ENCODE results near the gene HEXD.
"Not testable (repeated sequence)": the region's sequence is repeated elsewhere in the genome, so short reads cannot be mapped to it uniquely, and the experiment has no call there.

Gene HEXD

GRCh38 chr17:82408288-82408937, 9.7 kb upstream of the HEXD start:
- Histone ChIP-seq H3K4me3 (no peak overlapping the region), H3K27ac (no peak overlapping the region)
- no peak for TF ChIP-seq CTCF (IDR thresholded peaks at IDR 0.05)
- DNase-seq (ENCODE audit: low spot score) = no peak

GRCh38 chr17:82408938-82409318, 9.2 kb upstream of the HEXD start:
- Histone ChIP-seq H3K4me3 (no peak overlapping the region), H3K27ac (no peak overlapping the region)
- DNase-seq (ENCODE audit: low spot score) = no peak
- TF ChIP-seq CTCF (IDR thresholded peaks at IDR 0.05) = no peak

GRCh38 chr17:82410014-82410716, 8.0 kb upstream of the HEXD start:
- DNase-seq (ENCODE audit: low spot score) = no peak
- no peak for TF ChIP-seq CTCF (IDR thresholded peaks at IDR 0.05)
- no peak overlapping the region for H3K27ac ChIP-seq
- no peak overlapping the region for H3K4me3 ChIP-seq

- no peak overlapping the region for H3K27ac ChIP-seq
- TF ChIP-seq CTCF (IDR thresholded peaks at IDR 0.05) = no peak
- DNase-seq (ENCODE audit: low spot score) = no peak
- H3K4me3 ChIP-seq = no peak overlapping the region
These were observed 6.6 kb upstream of the HEXD start for GRCh38 chr17:82411396-82412053.

GRCh38 chr17:82412081-82412480, 6.1 kb upstream of the HEXD start:
- not testable (repeated sequence) for H3K4me3 ChIP-seq; H3K27ac ChIP-seq; DNase-seq (ENCODE audit: low spot score)

- no peak for DNase-seq (ENCODE audit: low spot score)
These were observed 5.3 kb upstream of the HEXD start for GRCh38 chr17:82412535-82413520.

More at GRCh38 chr17:82412535-82413520, 5.3 kb upstream of the HEXD start:
- Histone ChIP-seq H3K27ac (no peak overlapping the region), H3K4me3 (no peak overlapping the region)
- no peak for TF ChIP-seq CTCF (IDR thresholded peaks at IDR 0.05)

Data from coronary artery (tissue), 2 donors.